ENCODE results near the gene PRM3.

Gene PRM3

GRCh38 chr16:11239644-11240632 lies 33.5 kb downstream of the PRM3 start:
- H2BK12ac ChIP-seq (ENCODE audit: low read length in 2 of 2), result no peak overlapping the region
- no peak overlapping the region for H3K14ac ChIP-seq (ENCODE audit: low read length in 2 of 2)
- no peak overlapping the region for H4K91ac ChIP-seq (ENCODE audit: low read length)
- H3K36me3 ChIP-seq (ENCODE audit: control insufficient read depth in 1 of 2, insufficient read depth in 2 of 2, low read depth in 1 of 2, low read length in 2 of 2), result no peaks in the 10 kb centered on the region
- no peak overlapping the region for H3K23ac ChIP-seq (ENCODE audit: low read length in 2 of 2)
- no peak overlapping the region for H2AFZ ChIP-seq (ENCODE audit: low read depth, low read length)
- H2BK5ac ChIP-seq (ENCODE audit: low read depth, low read length, poor library complexity, severe bottlenecking), result no peak overlapping the region
- WGBS, result 81% methylated on average over 10 of the region's 10 CpGs
- no peak overlapping the region for H2AK5ac ChIP-seq (ENCODE audit: low read length, severe bottlenecking)
- H2BK120ac ChIP-seq (ENCODE audit: low read depth, low read length), result no peak overlapping the region
- no peaks in the 10 kb centered on the region for H3K9me3 ChIP-seq (ENCODE audit: control insufficient read depth, low read length)
- H4K8ac ChIP-seq (ENCODE audit: low read length), result no peak overlapping the region
- DNase-seq, result no peak
- no peak overlapping the region for H3K4me3 ChIP-seq (ENCODE audit: insufficient read depth in 1 of 2, low read depth in 1 of 2, low read length in 2 of 2)
- H3K4me2 ChIP-seq (ENCODE audit: low read length, poor library complexity, severe bottlenecking), result no peak overlapping the region
- H2BK15ac ChIP-seq (ENCODE audit: low read depth, poor library complexity, severe bottlenecking), result no peak overlapping the region
- no peak overlapping the region for H3K27ac ChIP-seq (ENCODE audit: low read length, poor library complexity, severe bottlenecking)
- H3K4ac ChIP-seq (ENCODE audit: low read depth in 1 of 2, low read length in 2 of 2), result no peak overlapping the region
- H3K79me1 ChIP-seq (replicated peaks; ENCODE audit: low read length, poor library complexity, severe bottlenecking), result no peaks in the 10 kb centered on the region
- no peak overlapping the region for H3K9ac ChIP-seq (ENCODE audit: low read length)
- peaks cover 0 to 16% of the 10 kb centered on the region in 2 experiments for H3K27me3 ChIP-seq (ENCODE audit: control insufficient read depth in 1 of 2, insufficient read depth in 1 of 2, low read length in 2 of 2)
- H3K18ac ChIP-seq (ENCODE audit: low read depth in 1 of 2, low read length in 2 of 2), result no peak overlapping the region
- H3K4me1 ChIP-seq (ENCODE audit: control insufficient read depth, insufficient read depth, low read depth, low read length), result no peaks in the 10 kb centered on the region

- Histone ChIP-seq H2BK5ac (ENCODE audit: low read depth, low read length, poor library complexity, severe bottlenecking) (no peak overlapping the region), H3K18ac (ENCODE audit: low read depth in 1 of 2, low read length in 2 of 2) (no peak overlapping the region), H3K79me1 (replicated peaks; ENCODE audit: low read length, poor library complexity, severe bottlenecking) (no peaks in the 10 kb centered on the region), H3K36me3 (ENCODE audit: control insufficient read depth in 1 of 2, insufficient read depth in 2 of 2, low read depth in 1 of 2, low read length in 2 of 2) (no peaks in the 10 kb centered on the region), H2BK12ac (ENCODE audit: low read length in 2 of 2) (no peak overlapping the region), H3K4me3 (ENCODE audit: insufficient read depth in 1 of 2, low read depth in 1 of 2, low read length in 2 of 2) (no peak overlapping the region), H3K27me3 (ENCODE audit: control insufficient read depth in 1 of 2, insufficient read depth in 1 of 2, low read length in 2 of 2) (peaks cover 0 to 13% of the 10 kb centered on the region in 2 experiments), H3K9me3 (ENCODE audit: control insufficient read depth, low read length) (no peaks in the 10 kb centered on the region), H3K14ac (ENCODE audit: low read length in 2 of 2) (no peak overlapping the region), H3K9ac (ENCODE audit: low read length) (no peak overlapping the region), H2AFZ (ENCODE audit: low read depth, low read length) (no peak overlapping the region), H2AK5ac (ENCODE audit: low read length, severe bottlenecking) (no peak overlapping the region), H3K27ac (ENCODE audit: low read length, poor library complexity, severe bottlenecking) (no peak overlapping the region), H3K4me2 (ENCODE audit: low read length, poor library complexity, severe bottlenecking) (no peak overlapping the region), H3K4ac (ENCODE audit: low read depth in 1 of 2, low read length in 2 of 2) (no peak overlapping the region), H4K8ac (ENCODE audit: low read length) (no peak overlapping the region), H3K4me1 (ENCODE audit: control insufficient read depth, insufficient read depth, low read depth, low read length) (no peaks in the 10 kb centered on the region), H4K91ac (ENCODE audit: low read length) (no peak overlapping the region), H2BK120ac (ENCODE audit: low read depth, low read length) (no peak overlapping the region), H2BK15ac (ENCODE audit: low read depth, poor library complexity, severe bottlenecking) (no peak overlapping the region), H3K23ac (ENCODE audit: low read length in 2 of 2) (no peak overlapping the region)
- 99% methylated on average over 15 of the region's 15 CpGs for WGBS
- DNase-seq, result no peak
These were observed 34.9 kb downstream of the PRM3 start for GRCh38 chr16:11238272-11239202.

GRCh38 chr16:11236461-11237254 lies 36.8 kb downstream of the PRM3 start:
- H3K4me2 ChIP-seq (ENCODE audit: low read length, poor library complexity, severe bottlenecking), result no peak overlapping the region
- H3K4me1 ChIP-seq (ENCODE audit: control insufficient read depth, insufficient read depth, low read depth, low read length), result peaks cover 2% of the 10 kb centered on the region
- H4K8ac ChIP-seq (ENCODE audit: low read length), result no peak overlapping the region
- no peaks in the 10 kb centered on the region for H3K36me3 ChIP-seq (ENCODE audit: control insufficient read depth in 1 of 2, insufficient read depth in 2 of 2, low read depth in 1 of 2, low read length in 2 of 2)
- H3K23ac ChIP-seq (ENCODE audit: low read length in 2 of 2), result no peak overlapping the region
- H2AK5ac ChIP-seq (ENCODE audit: low read length, severe bottlenecking), result no peak overlapping the region
- H2BK5ac ChIP-seq (ENCODE audit: low read depth, low read length, poor library complexity, severe bottlenecking), result no peak overlapping the region
- DNase-seq, result no peak
- H3K4ac ChIP-seq (ENCODE audit: low read depth in 1 of 2, low read length in 2 of 2), result no peak overlapping the region
- no peak overlapping the region for H3K18ac ChIP-seq (ENCODE audit: low read depth in 1 of 2, low read length in 2 of 2)
- H3K79me1 ChIP-seq (replicated peaks; ENCODE audit: low read length, poor library complexity, severe bottlenecking), result no peaks in the 10 kb centered on the region
- H2BK12ac ChIP-seq (ENCODE audit: low read length in 2 of 2), result no peak overlapping the region
- H2BK120ac ChIP-seq (ENCODE audit: low read depth, low read length), result no peak overlapping the region
- no peak overlapping the region for H2BK15ac ChIP-seq (ENCODE audit: low read depth, poor library complexity, severe bottlenecking)
- H2AFZ ChIP-seq (ENCODE audit: low read depth, low read length), result no peak overlapping the region
- no peaks in the 10 kb centered on the region for H3K9me3 ChIP-seq (ENCODE audit: control insufficient read depth, low read length)
- no peak overlapping the region for H4K91ac ChIP-seq (ENCODE audit: low read length)
- peaks cover 0 to 4% of the 10 kb centered on the region in 2 experiments for H3K27me3 ChIP-seq (ENCODE audit: control insufficient read depth in 1 of 2, insufficient read depth in 1 of 2, low read length in 2 of 2)
- peak overlapping the region in 1 of 2 experiments; percentile 6 for H3K14ac ChIP-seq (ENCODE audit: low read length in 2 of 2)
- H3K4me3 ChIP-seq (ENCODE audit: insufficient read depth in 1 of 2, low read depth in 1 of 2, low read length in 2 of 2), result no peak overlapping the region
- 92% methylated on average over 10 of the region's 10 CpGs for WGBS
- H3K27ac ChIP-seq (ENCODE audit: low read length, poor library complexity, severe bottlenecking), result no peak overlapping the region
- no peak overlapping the region for H3K9ac ChIP-seq (ENCODE audit: low read length)

All from mesenchymal stem cell (in vitro differentiated cells and primary cell).